Stimulated activated memory B cell treated with anti-CD40 and anti-IgM and Interleukin-4, amounts not matched to agents 10 μg/mL and 1 μg/mL and 100 μg/mL, for 72 hours (primary cell): ENCODE measurements around the gene SLC7A8.

Experiments
- ATAC-seq: fragments of 150-1000 bp; cut with Tn5 transposase; 2 replicates; pipeline ENCODE4 v1.10.0; 2021
- H3K27ac Mint-ChIP-seq: one replicate; pipeline ENCODE4 v1.8.0; 2022; ENCODE audit warnings: mild to moderate bottlenecking, mixed read lengths
- H3K27me3 Mint-ChIP-seq: one replicate; pipeline ENCODE4 v1.8.0; 2022; ENCODE audit warnings: mixed read lengths
- H3K36me3 Mint-ChIP-seq: one replicate; pipeline ENCODE4 v1.8.0; 2022; ENCODE audit warnings: mixed read lengths
- H3K4me1 Mint-ChIP-seq: one replicate; pipeline ENCODE4 v1.8.0; 2022; ENCODE audit warnings: mixed read lengths
- H3K4me3 Mint-ChIP-seq: one replicate; pipeline ENCODE4 v1.8.0; 2022; ENCODE audit warnings: mild to moderate bottlenecking, moderate library complexity, mixed read lengths
- H3K9me3 Mint-ChIP-seq: one replicate; pipeline ENCODE4 v1.8.0; 2022; ENCODE audit warnings: mixed read lengths

SLC7A8 gene

GRCh38 chr14:23137192-23137812 lies 46.2 kb downstream of the SLC7A8 start:
- no peak overlapping the region for H3K27ac Mint-ChIP-seq
- no peaks in the 10 kb centered on the region for H3K4me1 Mint-ChIP-seq
- peak; percentile 42 for ATAC-seq
- no peaks in the 10 kb centered on the region for H3K9me3 Mint-ChIP-seq
- no peak overlapping the region for H3K4me3 Mint-ChIP-seq
- no peaks in the 10 kb centered on the region for H3K36me3 Mint-ChIP-seq
- H3K27me3 Mint-ChIP-seq: no peaks in the 10 kb centered on the region

GRCh38 chr14:23136566-23137133 lies 46.8 kb downstream of the SLC7A8 start:
- Mint-ChIP-seq H3K27me3 (no peaks in the 10 kb centered on the region), H3K4me3 (no peak overlapping the region), H3K9me3 (no peaks in the 10 kb centered on the region), H3K36me3 (no peaks in the 10 kb centered on the region), H3K4me1 (no peaks in the 10 kb centered on the region), H3K27ac (no peak overlapping the region)
- no peak for ATAC-seq

GRCh38 chr14:23132970-23133369 lies 50.5 kb downstream of the SLC7A8 start:
- Mint-ChIP-seq H3K36me3 (no peaks in the 10 kb centered on the region), H3K27me3 (no peaks in the 10 kb centered on the region), H3K9me3 (no peaks in the 10 kb centered on the region), H3K4me1 (peaks cover 21% of the 10 kb centered on the region), H3K4me3 (no peak overlapping the region), H3K27ac (no peak overlapping the region)
- no peak for ATAC-seq

GRCh38 chr14:23131482-23131881 lies 52.0 kb downstream of the SLC7A8 start:
- Mint-ChIP-seq H3K27me3 (no peaks in the 10 kb centered on the region), H3K4me1 (peaks cover 24% of the 10 kb centered on the region), H3K9me3 (no peaks in the 10 kb centered on the region), H3K27ac (no peak overlapping the region), H3K36me3 (no peaks in the 10 kb centered on the region), H3K4me3 (no peak overlapping the region)
- peak; percentile 37 for ATAC-seq

DNA sequence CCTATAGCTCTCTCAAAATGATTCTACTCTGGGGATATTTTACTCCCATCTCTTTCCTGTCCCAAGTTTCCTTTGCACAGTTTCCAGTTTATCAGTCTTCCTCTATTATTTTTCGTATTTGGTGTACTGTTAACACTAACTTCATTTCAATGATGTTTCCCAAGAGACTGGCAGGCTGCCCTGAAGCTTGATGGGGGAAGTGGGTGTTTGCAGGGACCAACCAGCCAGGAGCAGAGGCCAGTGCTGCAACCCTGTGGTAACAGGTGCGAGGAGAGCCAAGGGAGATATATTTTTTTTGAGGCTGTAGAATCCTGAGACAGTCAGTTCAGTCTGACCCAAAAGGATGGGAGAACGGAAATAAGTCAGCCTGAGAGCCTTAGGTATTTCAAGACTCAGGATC lies 52.6 kb downstream of the SLC7A8 start:
- Mint-ChIP-seq H3K27ac (peak overlapping the region; percentile 2), H3K9me3 (no peaks in the 10 kb centered on the region), H3K27me3 (no peaks in the 10 kb centered on the region), H3K4me1 (peaks cover 24% of the 10 kb centered on the region), H3K36me3 (no peaks in the 10 kb centered on the region), H3K4me3 (no peak overlapping the region)
- ATAC-seq: no peak

DNA sequence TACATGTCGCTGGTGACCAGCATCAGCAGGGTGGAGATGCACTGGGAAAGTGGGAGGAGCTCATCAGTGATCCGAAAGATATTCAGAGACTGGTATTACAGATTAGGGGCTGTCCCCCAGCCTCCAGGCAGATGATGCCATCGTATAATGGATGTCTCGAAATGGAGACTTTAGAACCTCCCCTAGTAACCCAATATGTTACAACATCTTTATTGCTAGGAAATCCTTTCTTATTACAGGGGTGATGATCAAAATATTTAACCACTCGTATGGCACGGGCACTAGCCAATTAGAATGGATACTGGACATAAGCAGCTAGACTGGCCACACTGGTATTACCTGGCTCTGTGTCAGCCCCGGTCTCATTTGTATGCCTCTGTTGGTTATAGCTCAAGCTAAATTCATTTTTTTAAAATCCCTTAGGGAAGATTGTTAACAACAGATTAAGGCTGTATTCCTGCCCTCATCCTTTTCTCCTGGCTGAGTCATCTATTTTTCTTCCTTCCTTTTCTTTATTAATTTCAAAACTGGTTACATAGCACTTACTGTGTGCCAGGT lies 53.6 kb downstream of the SLC7A8 start:
- Mint-ChIP-seq H3K36me3 (no peaks in the 10 kb centered on the region), H3K4me1 (peaks cover 24% of the 10 kb centered on the region), H3K4me3 (no peak overlapping the region), H3K9me3 (no peaks in the 10 kb centered on the region), H3K27ac (peak overlapping the region; percentile 2), H3K27me3 (no peaks in the 10 kb centered on the region)
- no peak for ATAC-seq

DNA sequence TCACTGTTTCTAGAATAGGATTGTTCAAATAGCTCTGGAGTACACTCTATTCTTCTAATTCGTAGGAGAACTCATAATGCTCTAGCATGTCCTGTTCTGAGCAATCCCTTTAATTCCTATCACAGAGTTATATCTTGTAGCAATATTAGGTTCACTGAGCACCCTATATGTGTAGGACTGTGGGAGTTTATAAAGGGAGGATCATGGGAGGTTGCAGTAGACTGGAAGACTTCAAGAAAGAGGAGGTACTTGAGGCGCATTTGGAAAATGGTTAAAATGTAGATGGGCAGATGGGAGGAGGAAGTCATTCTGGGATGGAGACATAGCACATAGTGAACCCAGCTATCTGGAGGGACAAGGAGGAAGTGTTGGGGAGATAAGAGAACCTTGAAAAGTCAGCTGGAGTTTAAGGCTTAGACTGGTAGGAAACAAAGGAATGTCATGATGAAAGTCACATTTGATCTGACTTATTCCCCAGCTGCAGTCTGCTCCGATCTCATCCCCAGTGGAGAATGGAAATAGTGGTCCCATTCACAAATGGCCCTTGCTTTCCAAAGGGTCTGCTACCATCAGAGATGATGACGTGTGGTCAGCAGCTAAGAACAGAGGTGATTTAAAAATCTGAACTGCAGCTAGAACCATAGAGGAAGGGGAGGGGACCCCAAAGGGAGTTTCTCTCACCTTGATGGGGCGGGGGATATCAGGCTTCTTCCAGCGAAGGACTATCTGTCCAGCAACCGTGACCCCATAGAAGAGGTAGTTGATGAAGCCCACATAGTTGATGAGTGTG lies 54.3 kb downstream of the SLC7A8 start:
- H3K4me1 Mint-ChIP-seq: peaks cover 24% of the 10 kb centered on the region
- no peaks in the 10 kb centered on the region for H3K27me3 Mint-ChIP-seq
- H3K27ac Mint-ChIP-seq: no peak overlapping the region
- H3K9me3 Mint-ChIP-seq: no peaks in the 10 kb centered on the region
- no peak for ATAC-seq
- no peak overlapping the region for H3K4me3 Mint-ChIP-seq
- H3K36me3 Mint-ChIP-seq: no peaks in the 10 kb centered on the region

- Mint-ChIP-seq H3K36me3 (no peaks in the 10 kb centered on the region), H3K9me3 (no peaks in the 10 kb centered on the region), H3K27me3 (no peaks in the 10 kb centered on the region), H3K4me3 (no peak overlapping the region), H3K27ac (peak overlapping the region; percentile 58), H3K4me1 (peaks cover 24% of the 10 kb centered on the region)
- no peak for ATAC-seq
These were observed 55.6 kb downstream of the SLC7A8 start for GRCh38 chr14:23127861-23128260.

- Mint-ChIP-seq H3K4me1 (peaks cover 25% of the 10 kb centered on the region), H3K9me3 (no peaks in the 10 kb centered on the region), H3K4me3 (no peak overlapping the region), H3K27me3 (no peaks in the 10 kb centered on the region), H3K27ac (no peak overlapping the region), H3K36me3 (no peaks in the 10 kb centered on the region)
- no peak for ATAC-seq
These were observed 56.7 kb downstream of the SLC7A8 start for GRCh38 chr14:23126548-23127278.

DNA sequence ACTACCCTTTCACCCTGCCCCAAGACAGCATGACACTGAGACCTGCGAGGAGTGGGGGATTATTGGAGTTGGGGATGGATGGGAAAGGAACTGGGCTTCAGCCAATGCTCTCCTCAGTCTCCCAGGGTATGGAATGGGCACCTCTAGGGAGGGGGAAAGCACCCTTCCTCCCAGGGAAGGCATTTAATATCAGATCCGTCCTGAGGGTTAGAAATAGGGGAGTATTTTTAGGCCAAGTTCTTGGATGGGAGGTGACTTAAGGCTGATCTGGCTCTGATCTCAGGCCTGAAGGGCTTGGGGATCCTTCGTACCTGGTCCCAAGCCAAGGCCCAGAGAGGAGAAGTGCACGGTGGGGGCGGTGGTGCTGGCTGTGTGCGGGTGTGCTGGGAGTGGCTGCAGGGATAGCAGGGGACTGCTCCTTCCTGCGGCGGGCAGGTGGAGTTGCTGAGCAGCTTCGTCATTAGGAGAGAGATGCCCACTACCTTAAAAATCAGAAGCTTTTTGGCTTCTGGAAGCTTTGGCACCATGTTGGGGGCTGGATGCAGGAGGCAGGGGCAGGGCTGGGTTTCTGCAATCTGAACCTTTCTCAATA lies 57.4 kb downstream of the SLC7A8 start:
- peaks cover 27% of the 10 kb centered on the region for H3K4me1 Mint-ChIP-seq
- no peaks in the 10 kb centered on the region for H3K9me3 Mint-ChIP-seq
- ATAC-seq: no peak
- H3K27ac Mint-ChIP-seq: no peak overlapping the region
- no peaks in the 10 kb centered on the region for H3K36me3 Mint-ChIP-seq
- H3K27me3 Mint-ChIP-seq: no peaks in the 10 kb centered on the region
- H3K4me3 Mint-ChIP-seq: no peak overlapping the region

DNA sequence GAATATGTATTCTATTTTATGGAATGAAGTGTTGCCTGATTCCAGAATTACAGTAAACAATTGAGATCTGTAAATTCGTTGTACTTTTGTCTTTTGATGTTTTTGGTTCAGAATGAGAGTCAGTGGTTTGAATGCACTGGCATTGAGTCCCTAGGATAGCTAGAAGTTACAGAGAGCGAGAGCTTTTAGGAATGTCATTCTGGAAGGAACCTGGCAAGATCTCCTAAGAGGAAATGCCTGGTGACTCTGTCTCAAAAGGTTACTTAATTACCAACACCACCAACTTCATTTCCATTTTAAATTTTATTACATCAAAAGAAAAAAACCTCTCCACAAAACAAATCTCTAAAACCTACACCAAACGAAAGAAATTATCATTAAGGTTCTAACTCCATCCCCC lies 58.4 kb downstream of the SLC7A8 start:
- ATAC-seq: no peak
- Mint-ChIP-seq H3K9me3 (no peaks in the 10 kb centered on the region), H3K4me1 (peaks cover 32% of the 10 kb centered on the region), H3K27ac (peak overlapping the region; percentile 30), H3K36me3 (no peaks in the 10 kb centered on the region), H3K27me3 (no peaks in the 10 kb centered on the region), H3K4me3 (no peak overlapping the region)

DNA sequence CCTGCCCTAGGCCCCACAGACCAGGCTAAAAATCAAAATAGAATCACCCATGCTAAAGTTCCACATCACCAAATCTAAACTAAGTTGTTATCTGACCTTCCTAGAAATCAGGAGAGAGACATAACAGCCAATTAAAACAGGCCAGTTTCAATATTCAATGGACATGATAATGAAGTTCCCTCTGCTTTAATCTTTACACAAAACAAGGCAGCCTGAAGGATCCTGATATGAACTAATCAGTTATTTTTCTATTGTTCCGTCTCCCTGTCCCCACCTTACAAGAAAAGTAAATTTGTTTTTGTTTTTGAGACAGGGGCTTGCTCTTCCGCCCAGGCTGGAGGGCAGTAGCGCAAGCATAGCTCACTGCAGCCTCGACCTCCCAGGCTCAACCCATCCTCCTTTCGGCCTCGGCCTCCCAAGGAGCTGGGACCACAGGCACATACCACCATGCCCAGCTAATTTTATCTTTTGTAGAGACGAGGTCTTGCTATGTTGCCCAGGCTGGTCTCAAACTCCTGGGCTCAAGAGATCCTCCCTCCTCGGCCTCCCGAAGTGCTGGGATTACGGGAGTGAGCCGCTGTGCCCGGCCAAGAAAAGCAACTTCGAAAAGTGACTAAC lies 59.0 kb downstream of the SLC7A8 start:
- no peaks in the 10 kb centered on the region for H3K9me3 Mint-ChIP-seq
- H3K4me1 Mint-ChIP-seq: peaks cover 38% of the 10 kb centered on the region
- no peak overlapping the region for H3K4me3 Mint-ChIP-seq
- H3K36me3 Mint-ChIP-seq: no peaks in the 10 kb centered on the region
- peak overlapping the region; percentile 30 for H3K27ac Mint-ChIP-seq
- no peaks in the 10 kb centered on the region for H3K27me3 Mint-ChIP-seq
- no peak for ATAC-seq

- no peak overlapping the region for H3K4me3 Mint-ChIP-seq
- no peaks in the 10 kb centered on the region for H3K36me3 Mint-ChIP-seq
- H3K4me1 Mint-ChIP-seq: peaks cover 41% of the 10 kb centered on the region
- H3K27me3 Mint-ChIP-seq: no peaks in the 10 kb centered on the region
- H3K27ac Mint-ChIP-seq: peak overlapping the region; percentile 83
- H3K9me3 Mint-ChIP-seq: no peaks in the 10 kb centered on the region
- ATAC-seq: no peak
These were observed 60.0 kb downstream of the SLC7A8 start for GRCh38 chr14:23123419-23123818.

DNA sequence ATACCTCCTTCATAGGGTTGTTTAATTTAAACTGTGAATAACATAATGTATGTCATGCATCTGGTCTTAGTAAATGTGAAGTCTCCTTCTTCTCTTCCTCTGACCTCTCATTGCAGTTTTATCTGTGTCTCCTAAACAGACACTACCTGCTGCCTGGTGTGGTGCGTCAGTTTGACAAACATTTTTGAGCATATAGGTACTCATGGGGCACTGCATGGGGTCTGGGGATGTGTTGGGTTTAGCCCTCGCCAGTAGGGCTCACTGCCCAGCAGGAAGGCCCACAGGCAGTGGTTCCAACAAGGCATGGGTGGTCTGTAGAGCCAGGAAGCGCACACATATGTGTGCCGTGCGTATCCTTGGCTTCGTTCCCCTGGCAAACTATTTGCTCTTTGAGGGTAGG lies 61.4 kb downstream of the SLC7A8 start:
- no peaks in the 10 kb centered on the region for H3K36me3 Mint-ChIP-seq
- peaks cover 32% of the 10 kb centered on the region for H3K4me1 Mint-ChIP-seq
- H3K9me3 Mint-ChIP-seq: no peaks in the 10 kb centered on the region
- H3K27me3 Mint-ChIP-seq: no peaks in the 10 kb centered on the region
- peak overlapping the region; percentile 83 for H3K27ac Mint-ChIP-seq
- H3K4me3 Mint-ChIP-seq: no peak overlapping the region
- no peak for ATAC-seq
